GM19035 (cell line): ENCODE measurements around the gene PPP2R5B.

ENCODE experiments used
- ATAC-seq: cut with Tn5 transposase; IDR thresholded peaks from one replicate; pipeline ENCODE4 v1.9.1; 2021; ENCODE audit not compliant: unreplicated experiment

PPP2R5B gene

GRCh38 chr11:64888729-64889511 is 35.6 kb upstream of the PPP2R5B start:
- ATAC-seq: no peak

- no peak for ATAC-seq
Observed at GRCh38 chr11:64890522-64890939, 34.0 kb upstream of the PPP2R5B start.

- ATAC-seq: no peak
Observed at GRCh38 chr11:64891215-64891848, 33.2 kb upstream of the PPP2R5B start.

GRCh38 chr11:64891880-64892279 is 32.6 kb upstream of the PPP2R5B start:
- ATAC-seq: no peak

GRCh38 chr11:64892411-64892831 is 32.1 kb upstream of the PPP2R5B start:
- no peak for ATAC-seq

- ATAC-seq: no peak
Observed at GRCh38 chr11:64892838-64893193, 31.7 kb upstream of the PPP2R5B start.

- no peak for ATAC-seq
Observed at GRCh38 chr11:64893194-64894069, 31.1 kb upstream of the PPP2R5B start.

GRCh38 chr11:64894070-64894811 is 30.2 kb upstream of the PPP2R5B start:
- no peak for ATAC-seq

GRCh38 chr11:64894812-64895452 is 29.6 kb upstream of the PPP2R5B start:
- no peak for ATAC-seq

GRCh38 chr11:64896448-64897022 is 28.0 kb upstream of the PPP2R5B start:
- no peak for ATAC-seq

GRCh38 chr11:64897381-64898075 is 27.0 kb upstream of the PPP2R5B start:
- no peak for ATAC-seq

- ATAC-seq: no peak
Observed at GRCh38 chr11:64898076-64898445, 26.4 kb upstream of the PPP2R5B start.

- ATAC-seq: no peak
Observed at GRCh38 chr11:64898541-64898940, 25.9 kb upstream of the PPP2R5B start.

- no peak for ATAC-seq
Observed at GRCh38 chr11:64900263-64900678, 24.2 kb upstream of the PPP2R5B start.

- ATAC-seq: no peak
Observed at GRCh38 chr11:64900774-64901173, 23.7 kb upstream of the PPP2R5B start.

- ATAC-seq: no peak
Observed at GRCh38 chr11:64902102-64902900, 22.2 kb upstream of the PPP2R5B start.

GRCh38 chr11:64903291-64903833 is 21.1 kb upstream of the PPP2R5B start:
- ATAC-seq: no peak

- no peak for ATAC-seq
Observed at GRCh38 chr11:64905516-64906313, 18.8 kb upstream of the PPP2R5B start.
